ENCODE data around the gene PCDHB11. TPM values are rescaled to one million over a fixed set of nuclear protein-coding genes. Genes with fewer than 3 reads are reported as not detected.
"Not testable (repeated sequence)": the region's sequence is repeated elsewhere in the genome, so short reads cannot be mapped to it uniquely, and the experiment has no call there.

Gene PCDHB11
- total and polyA plus RNA-seq, 7 experiments from 2014 or later = not detected

DNA sequence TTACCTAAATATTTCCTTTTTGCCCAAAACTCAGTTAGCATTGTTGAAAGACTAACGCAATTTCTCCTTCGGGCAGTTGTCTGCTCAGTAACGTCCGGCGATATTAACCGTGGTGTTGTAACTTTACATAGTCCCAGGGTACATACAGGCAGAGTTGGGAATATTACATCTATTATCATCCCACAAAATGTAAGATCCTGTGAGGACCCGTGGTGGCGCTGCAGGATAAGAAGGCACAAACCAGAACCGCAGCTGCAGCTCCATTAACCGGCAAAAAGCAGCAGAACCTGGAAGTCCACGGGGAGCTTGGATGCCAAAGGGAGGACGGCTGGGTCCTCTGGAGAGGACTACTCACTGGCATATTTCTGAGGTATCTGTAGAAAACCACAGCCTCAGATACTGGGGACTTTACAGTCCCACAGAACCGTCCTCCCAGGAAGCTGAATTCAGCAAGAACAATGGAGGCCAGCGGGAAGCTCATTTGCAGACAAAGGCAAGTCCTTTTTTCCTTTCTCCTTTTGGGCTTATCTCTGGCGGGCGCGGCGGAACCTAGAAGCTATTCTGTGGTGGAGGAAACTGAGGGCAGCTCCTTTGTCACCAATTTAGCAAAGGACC is 21.7 kb upstream of the PCDHB11 start, which contains the start of gene PCDHB8:
TSS of gene PCDHB8 (plus strand) at position 214 of the 615 bp plus-strand sequence. CDS start at position 459, 245 bp downstream.
- Mint-ChIP-seq H3K9me3 (peaks cover 3 to 45% (median 20%) of the 10 kb centered on the region in 11 donors), H3K36me3 (peaks cover 0 to 16% (median 6%) of the 10 kb centered on the region in 5 donors)

DNA sequence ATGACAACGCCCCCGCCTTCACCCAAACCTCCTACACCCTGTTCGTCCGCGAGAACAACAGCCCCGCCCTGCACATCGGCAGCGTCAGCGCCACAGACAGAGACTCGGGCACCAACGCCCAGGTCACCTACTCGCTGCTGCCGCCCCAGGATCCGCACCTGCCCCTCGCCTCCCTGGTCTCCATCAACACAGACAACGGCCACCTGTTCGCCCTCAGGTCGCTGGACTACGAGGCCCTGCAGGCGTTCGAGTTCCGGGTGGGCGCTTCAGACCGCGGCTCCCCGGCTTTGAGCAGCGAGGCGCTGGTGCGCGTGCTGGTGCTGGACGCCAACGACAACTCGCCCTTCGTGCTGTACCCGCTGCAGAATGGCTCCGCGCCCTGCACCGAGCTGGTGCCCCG is 20.1 kb upstream of the PCDHB11 start:
- DNase-seq, H3K4me1 Mint-ChIP-seq, ATAC-seq: not testable (repeated sequence)

More for the DNA sequence above, 21.7 kb upstream of the PCDHB11 start, which contains the start of gene PCDHB8:
- H3K27ac ChIP-seq (ENCODE audit: low read depth, low read length); H3K4me1 ChIP-seq (ENCODE audit: control insufficient read depth in 2 of 2, insufficient read depth in 2 of 2, low read length in 2 of 2); H3K4me1 Mint-ChIP-seq; H3K27ac Mint-ChIP-seq; H3K27me3 ChIP-seq (ENCODE audit: control insufficient read depth in 2 of 2, insufficient read depth in 2 of 2, low read length in 2 of 2); DNase-seq; intact Hi-C loops (cut with micrococcal nuclease); H3K4me3 ChIP-seq (ENCODE audit: low read length); H3K36me3 ChIP-seq (ENCODE audit: control insufficient read depth in 2 of 3, insufficient read depth in 3 of 3, low read length in 3 of 3); H3K4me3 Mint-ChIP-seq; ATAC-seq: not testable (repeated sequence)
- CTCF ChIA-PET = interaction anchor here (1.1 to 1.5 kb wide), 2 partner anchors 9 to 335 kb away, joined by 3 read pairs; partner anchors contain the start of gene PCDHB9
- peaks cover 0 to 40% (median 31%) of the 10 kb centered on the region in 5 donors for H3K27me3 Mint-ChIP-seq
- POLR2A ChIA-PET = interaction anchor here (1.0 kb wide), 1 partner anchor 386 kb away, joined by 4 read pairs; no protein-coding TSS in a partner anchor
- H3K9me3 ChIP-seq (ENCODE audit: control insufficient read depth in 2 of 3, low read length in 3 of 3) = peaks cover 0 to 17% (median 0%) of the 10 kb centered on the region in 3 experiments

DNA sequence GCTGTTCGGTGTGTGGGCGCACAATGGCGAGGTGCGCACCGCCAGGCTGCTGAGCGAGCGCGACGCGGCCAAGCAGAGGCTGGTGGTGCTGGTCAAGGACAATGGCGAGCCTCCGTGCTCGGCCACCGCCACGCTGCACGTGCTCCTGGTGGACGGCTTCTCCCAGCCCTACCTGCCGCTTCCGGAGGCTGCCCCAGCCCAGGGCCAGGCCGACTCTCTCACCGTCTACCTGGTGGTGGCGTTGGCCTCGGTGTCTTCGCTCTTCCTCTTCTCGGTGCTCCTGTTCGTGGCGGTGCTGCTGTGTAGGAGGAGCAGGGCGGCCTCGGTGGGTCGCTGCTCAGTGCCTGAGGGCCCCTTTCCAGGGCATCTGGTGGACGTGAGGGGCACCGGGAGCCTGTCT is 19.6 kb upstream of the PCDHB11 start:
- H3K27ac Mint-ChIP-seq; H3K27me3 ChIP-seq (ENCODE audit: control insufficient read depth in 2 of 2, insufficient read depth in 2 of 2, low read length in 2 of 2); H3K27ac ChIP-seq (ENCODE audit: low read depth, low read length); H3K4me1 Mint-ChIP-seq; POLR2A ChIA-PET; H3K36me3 ChIP-seq (ENCODE audit: control insufficient read depth in 2 of 3, insufficient read depth in 3 of 3, low read length in 3 of 3); H3K4me3 Mint-ChIP-seq; intact Hi-C loops (cut with micrococcal nuclease); H3K4me3 ChIP-seq (ENCODE audit: low read length); H3K4me1 ChIP-seq (ENCODE audit: control insufficient read depth in 2 of 2, insufficient read depth in 2 of 2, low read length in 2 of 2); ATAC-seq; DNase-seq: not testable (repeated sequence)
- H3K9me3 Mint-ChIP-seq = peaks cover 7 to 45% (median 22%) of the 10 kb centered on the region in 11 donors
- peaks cover 0 to 41% (median 39%) of the 10 kb centered on the region in 5 donors for H3K27me3 Mint-ChIP-seq
- peaks cover 0 to 10% (median 0%) of the 10 kb centered on the region in 3 experiments for H3K9me3 ChIP-seq (ENCODE audit: control insufficient read depth in 2 of 3, low read length in 3 of 3)
- H3K36me3 Mint-ChIP-seq = peaks cover 5 to 27% (median 11%) of the 10 kb centered on the region in 5 donors
- CTCF ChIA-PET = interaction anchor here (0.6 kb wide), 1 partner anchor 145 kb away, joined by 4 read pairs; no protein-coding TSS in a partner anchor

More for the DNA sequence above, 20.1 kb upstream of the PCDHB11 start:
- CTCF ChIA-PET = interaction anchor here (0.6 kb wide), 1 partner anchor 145 kb away, joined by 4 read pairs; no protein-coding TSS in a partner anchor
- POLR2A ChIA-PET; H3K4me3 Mint-ChIP-seq; H3K4me1 ChIP-seq (ENCODE audit: control insufficient read depth in 2 of 2, insufficient read depth in 2 of 2, low read length in 2 of 2); H3K27ac ChIP-seq (ENCODE audit: low read depth, low read length); intact Hi-C loops (cut with micrococcal nuclease); H3K27ac Mint-ChIP-seq; H3K4me3 ChIP-seq (ENCODE audit: low read length); H3K36me3 ChIP-seq (ENCODE audit: control insufficient read depth in 2 of 3, insufficient read depth in 3 of 3, low read length in 3 of 3); H3K27me3 ChIP-seq (ENCODE audit: control insufficient read depth in 2 of 2, insufficient read depth in 2 of 2, low read length in 2 of 2): not testable (repeated sequence)
- H3K27me3 Mint-ChIP-seq = peaks cover 0 to 36% (median 34%) of the 10 kb centered on the region in 5 donors
- peaks cover 5 to 22% (median 11%) of the 10 kb centered on the region in 5 donors for H3K36me3 Mint-ChIP-seq
- H3K9me3 Mint-ChIP-seq = peaks cover 7 to 42% (median 18%) of the 10 kb centered on the region in 11 donors
- H3K9me3 ChIP-seq (ENCODE audit: control insufficient read depth in 2 of 3, low read length in 3 of 3) = peaks cover 0 to 13% (median 0%) of the 10 kb centered on the region in 3 experiments

- peaks cover 7 to 45% (median 27%) of the 10 kb centered on the region in 11 donors for H3K9me3 Mint-ChIP-seq
- CTCF ChIA-PET = no interaction called here
- no peaks in the 10 kb centered on the region for H3K36me3 ChIP-seq (ENCODE audit: control insufficient read depth in 2 of 3, insufficient read depth in 3 of 3, low read length in 3 of 3)
- DNase-seq (no peak), ATAC-seq (no peak)
- no peak overlapping the region for H3K27ac Mint-ChIP-seq
- no peaks in the 10 kb centered on the region for H3K4me1 ChIP-seq (ENCODE audit: control insufficient read depth in 2 of 2, insufficient read depth in 2 of 2, low read length in 2 of 2)
- peaks cover 0 to 9% of the 10 kb centered on the region in 2 donors for H3K27me3 ChIP-seq (ENCODE audit: control insufficient read depth in 2 of 2, insufficient read depth in 2 of 2, low read length in 2 of 2)
- peaks cover 0 to 7% (median 0%) of the 10 kb centered on the region in 3 experiments for H3K9me3 ChIP-seq (ENCODE audit: control insufficient read depth in 2 of 3, low read length in 3 of 3)
- intact Hi-C loops (cut with micrococcal nuclease) = no loop called here
- no peak overlapping the region for H3K4me3 Mint-ChIP-seq
- H3K4me1 Mint-ChIP-seq = peaks cover 0 to 1% (median 0%) of the 10 kb centered on the region in 7 donors
- no peak overlapping the region for H3K27ac ChIP-seq (ENCODE audit: low read depth, low read length)
- H3K27me3 Mint-ChIP-seq = peaks cover 0 to 45% (median 43%) of the 10 kb centered on the region in 5 donors
- H3K36me3 Mint-ChIP-seq = peaks cover 5 to 29% (median 11%) of the 10 kb centered on the region in 5 donors
- no peak overlapping the region for H3K4me3 ChIP-seq (ENCODE audit: low read length)
- POLR2A ChIA-PET = no interaction called here
Observed at GRCh38 chr5:141180313-141180712, 19.1 kb upstream of the PCDHB11 start.

GRCh38 chr5:141182248-141182647 is 17.2 kb upstream of the PCDHB11 start, which contains the start of gene PCDHB16:
PCDHB16 (plus strand) TSS chr5:141182387; CDS start chr5:141182560, 173 bp downstream.
- no peaks in the 10 kb centered on the region for H3K27me3 ChIP-seq (ENCODE audit: control insufficient read depth in 2 of 2, insufficient read depth in 2 of 2, low read length in 2 of 2)
- no peaks in the 10 kb centered on the region for H3K4me1 ChIP-seq (ENCODE audit: control insufficient read depth in 2 of 2, insufficient read depth in 2 of 2, low read length in 2 of 2)
- Mint-ChIP-seq H3K9me3 (peaks cover 10 to 59% (median 33%) of the 10 kb centered on the region in 11 donors), H3K27me3 (peaks cover 0 to 62% (median 58%) of the 10 kb centered on the region in 5 donors), H3K4me3 (no peak within 1 kb of the TSS), H3K27ac (peak within 1 kb of the TSS in 2 of 9 donors; percentile 18 to 25), H3K36me3 (peaks cover 5 to 33% (median 18%) of the 10 kb centered on the region in 5 donors), H3K4me1 (peaks cover 0 to 9% (median 5%) of the 10 kb centered on the region in 7 donors)
- ChIA-PET POLR2A (no interaction called here), CTCF (interaction anchor here (0.6 to 1.0 kb wide), 2 partner anchors 332 to 654 kb away, joined by 3 read pairs; no protein-coding TSS in a partner anchor)
- peaks cover 0 to 7% (median 0%) of the 10 kb centered on the region in 3 experiments for H3K9me3 ChIP-seq (ENCODE audit: control insufficient read depth in 2 of 3, low read length in 3 of 3)
- ATAC-seq (no peak), DNase-seq (no peak)
- intact Hi-C loops (cut with micrococcal nuclease) = no loop called here
- H3K27ac ChIP-seq (ENCODE audit: low read depth, low read length) = no peak within 1 kb of the TSS
- H3K4me3 ChIP-seq (ENCODE audit: low read length) = no peak within 1 kb of the TSS
- no peaks in the 10 kb centered on the region for H3K36me3 ChIP-seq (ENCODE audit: control insufficient read depth in 2 of 3, insufficient read depth in 3 of 3, low read length in 3 of 3)

DNA sequence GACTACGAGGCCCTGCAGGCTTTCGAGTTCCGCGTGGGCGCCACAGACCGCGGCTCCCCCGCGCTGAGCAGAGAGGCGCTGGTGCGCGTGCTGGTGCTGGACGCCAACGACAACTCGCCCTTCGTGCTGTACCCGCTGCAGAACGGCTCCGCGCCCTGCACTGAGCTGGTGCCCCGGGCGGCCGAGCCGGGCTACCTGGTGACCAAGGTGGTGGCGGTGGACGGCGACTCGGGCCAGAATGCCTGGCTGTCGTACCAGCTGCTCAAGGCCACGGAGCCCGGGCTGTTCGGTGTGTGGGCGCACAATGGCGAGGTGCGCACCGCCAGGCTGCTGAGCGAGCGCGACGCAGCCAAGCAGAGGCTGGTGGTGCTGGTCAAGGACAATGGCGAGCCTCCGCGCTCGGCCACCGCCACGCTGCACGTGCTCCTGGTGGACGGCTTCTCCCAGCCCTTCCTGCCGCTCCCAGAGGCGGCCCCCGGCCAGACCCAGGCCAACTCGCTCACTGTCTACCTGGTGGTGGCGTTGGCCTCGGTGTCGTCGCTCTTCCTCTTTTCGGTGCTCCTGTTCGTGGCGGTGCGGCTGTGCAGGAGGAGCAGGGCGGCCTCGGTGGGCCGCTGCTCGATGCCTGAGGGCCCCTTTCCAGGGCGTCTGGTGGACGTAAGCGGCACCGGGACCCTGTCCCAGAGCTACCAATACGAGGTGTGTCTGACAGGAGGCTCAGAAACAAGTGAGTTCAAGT is 15.1 kb upstream of the PCDHB11 start:
- ATAC-seq; DNase-seq; H3K36me3 ChIP-seq (ENCODE audit: control insufficient read depth in 2 of 3, insufficient read depth in 3 of 3, low read length in 3 of 3); H3K9me3 ChIP-seq (ENCODE audit: control insufficient read depth in 2 of 3, low read length in 3 of 3); H3K4me1 ChIP-seq (ENCODE audit: control insufficient read depth in 2 of 2, insufficient read depth in 2 of 2, low read length in 2 of 2); H3K27me3 ChIP-seq (ENCODE audit: control insufficient read depth in 2 of 2, insufficient read depth in 2 of 2, low read length in 2 of 2); H3K27ac Mint-ChIP-seq; H3K4me3 Mint-ChIP-seq; intact Hi-C loops (cut with micrococcal nuclease); POLR2A ChIA-PET; CTCF ChIA-PET; H3K27ac ChIP-seq (ENCODE audit: low read depth, low read length); H3K4me3 ChIP-seq (ENCODE audit: low read length): not testable (repeated sequence)
- peaks cover 7 to 37% (median 22%) of the 10 kb centered on the region in 5 donors for H3K36me3 Mint-ChIP-seq
- peaks cover 10 to 74% (median 44%) of the 10 kb centered on the region in 11 donors for H3K9me3 Mint-ChIP-seq
- peaks cover 0 to 12% (median 5%) of the 10 kb centered on the region in 7 donors for H3K4me1 Mint-ChIP-seq
- H3K27me3 Mint-ChIP-seq = peaks cover 3 to 76% (median 72%) of the 10 kb centered on the region in 5 donors
